Natural killer cell treated with Interleukin-12 subunit alpha and Interleukin-12 subunit beta and Interleukin-15 and Interleukin-18, amount 100 ng/mL, for 72 hours (primary cell): Measurements from ENCODE around the gene GINS2. TPM values are rescaled to one million over a fixed set of nuclear protein-coding genes. Genes with fewer than 3 reads are reported as not detected.

Source experiments
- ATAC-seq, 2 donors: fragments of 150-1000 bp; cut with Tn5 transposase in 1 of 2; sonication (Bioruptor Pico), chemical (Tn5 transposase) in 1 of 2; 2 replicates each; pipeline ENCODE4 v1.10.0; 2021
- DNase-seq: peaks from one replicate; pipeline ENCODE4 v3.0.0; 2022; ENCODE audit warnings: low spot score
- H3K27ac Mint-ChIP-seq, 2 donors: 1 replicate in 1 of 2; 2 replicates in 1 of 2; pipeline ENCODE4 v1.8.0; 2022; ENCODE audit warnings: mixed read lengths in 2 of 2, mild to moderate bottlenecking in 1 of 2, moderate library complexity in 1 of 2
- H3K27me3 Mint-ChIP-seq, 2 donors: 1 replicate in 1 of 2; 2 replicates in 1 of 2; pipeline ENCODE4 v1.8.0; 2022; ENCODE audit warnings: mixed read lengths in 2 of 2
- H3K36me3 Mint-ChIP-seq: one replicate; pipeline ENCODE4 v1.8.0; 2022; ENCODE audit warnings: mixed read lengths
- H3K4me1 Mint-ChIP-seq, 2 donors: 1 replicate in 1 of 2; 2 replicates in 1 of 2; pipeline ENCODE4 v1.8.0; 2022; ENCODE audit warnings: low read depth in 2 of 2, mixed read lengths in 2 of 2, mild to moderate bottlenecking in 1 of 2
- H3K4me3 Mint-ChIP-seq: one replicate; pipeline ENCODE4 v1.8.0; 2022; ENCODE audit warnings: mixed read lengths
- H3K9me3 Mint-ChIP-seq: 2 replicates; pipeline ENCODE4 v1.8.0; 2022; ENCODE audit warnings: mixed read lengths
- total RNA-seq, 2 donors: library from RNA; stranded (reverse); gene quantifications; one replicate each; pipeline ENCODE4 v1.2.3, GENCODE V29; 2022

Gene GINS2
- total RNA-seq, 2 donors from 2014 or later = 34.3 to 69.5 TPM

GRCh38 chr16:85637061-85637807, 51.5 kb downstream of the GINS2 start:
- ATAC-seq (no peak), DNase-seq (no peak)
- Mint-ChIP-seq H3K4me1 (peaks cover 4 to 10% of the 10 kb centered on the region in 2 donors), H3K9me3 (no peaks in the 10 kb centered on the region), H3K27me3 (no peaks in the 10 kb centered on the region), H3K4me3 (no peak overlapping the region), H3K27ac (no peak overlapping the region), H3K36me3 (no peaks in the 10 kb centered on the region)

- H3K9me3 Mint-ChIP-seq = no peaks in the 10 kb centered on the region
- H3K4me1 Mint-ChIP-seq = peaks cover 4 to 10% of the 10 kb centered on the region in 2 donors
- no peak overlapping the region for H3K4me3 Mint-ChIP-seq
- H3K27me3 Mint-ChIP-seq = no peaks in the 10 kb centered on the region
- H3K27ac Mint-ChIP-seq = no peak overlapping the region
- H3K36me3 Mint-ChIP-seq = no peaks in the 10 kb centered on the region
- no peak for DNase-seq
- no peak for ATAC-seq
Measured at GRCh38 chr16:85636234-85636812, 52.4 kb downstream of the GINS2 start.

- no peak for DNase-seq
- peaks cover 0 to 7% of the 10 kb centered on the region in 2 donors for H3K4me1 Mint-ChIP-seq
- H3K9me3 Mint-ChIP-seq = no peaks in the 10 kb centered on the region
- no peak overlapping the region for H3K27ac Mint-ChIP-seq
- no peak overlapping the region for H3K4me3 Mint-ChIP-seq
- ATAC-seq = no peak
- no peaks in the 10 kb centered on the region for H3K27me3 Mint-ChIP-seq
- H3K36me3 Mint-ChIP-seq = no peaks in the 10 kb centered on the region
Measured at GRCh38 chr16:85635545-85636140, 53.1 kb downstream of the GINS2 start.

DNA sequence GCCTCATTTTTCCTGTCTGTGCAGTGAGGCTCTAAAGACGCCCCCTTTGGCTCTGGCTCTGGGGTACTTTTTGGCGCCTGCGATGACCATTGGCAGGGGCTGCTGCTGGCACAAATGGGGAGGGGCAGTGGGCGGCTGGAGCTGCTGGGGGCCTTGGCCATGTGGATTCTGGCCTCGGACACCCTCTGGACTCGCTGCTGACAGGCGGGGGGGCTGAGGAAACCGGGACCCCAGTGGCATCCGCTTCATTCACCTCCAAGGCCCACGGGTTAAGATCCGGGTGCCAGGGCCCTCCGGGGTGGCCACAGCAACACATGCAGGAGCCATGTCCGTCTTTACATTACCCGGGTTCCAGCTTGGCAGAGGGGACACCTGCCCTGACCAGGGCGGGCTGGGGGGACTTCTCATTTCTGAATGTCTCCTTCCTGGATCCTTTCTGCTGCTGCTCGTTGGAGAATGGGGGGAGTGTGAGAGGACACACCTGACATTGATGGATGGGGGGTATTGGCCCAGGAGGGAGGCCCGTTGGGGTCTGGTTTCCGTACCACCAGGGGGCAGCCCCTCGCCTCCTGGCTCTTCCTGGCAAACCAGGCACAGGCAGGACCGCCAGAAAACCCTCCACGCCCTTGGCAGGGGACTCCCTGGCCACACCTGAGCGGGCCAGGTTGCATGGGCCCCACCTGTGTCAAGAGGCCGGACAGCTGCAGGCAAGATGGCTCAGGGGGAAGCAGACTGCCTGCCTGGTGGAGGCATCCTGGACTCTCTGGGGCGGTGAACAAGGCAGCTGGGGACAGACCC, 53.8 kb downstream of the GINS2 start:
- Mint-ChIP-seq H3K27ac (no peak overlapping the region), H3K4me3 (no peak overlapping the region), H3K4me1 (peaks cover 0 to 13% of the 10 kb centered on the region in 2 donors), H3K9me3 (no peaks in the 10 kb centered on the region), H3K27me3 (no peaks in the 10 kb centered on the region), H3K36me3 (no peaks in the 10 kb centered on the region)
- ATAC-seq (no peak), DNase-seq (no peak)

GRCh38 chr16:85633888-85634287, 54.9 kb downstream of the GINS2 start:
- ATAC-seq (no peak), DNase-seq (no peak)
- Mint-ChIP-seq H3K27ac (no peak overlapping the region), H3K36me3 (no peaks in the 10 kb centered on the region), H3K4me3 (no peak overlapping the region), H3K4me1 (peaks cover 8 to 16% of the 10 kb centered on the region in 2 donors), H3K27me3 (no peaks in the 10 kb centered on the region), H3K9me3 (peaks cover 3% of the 10 kb centered on the region)

DNA sequence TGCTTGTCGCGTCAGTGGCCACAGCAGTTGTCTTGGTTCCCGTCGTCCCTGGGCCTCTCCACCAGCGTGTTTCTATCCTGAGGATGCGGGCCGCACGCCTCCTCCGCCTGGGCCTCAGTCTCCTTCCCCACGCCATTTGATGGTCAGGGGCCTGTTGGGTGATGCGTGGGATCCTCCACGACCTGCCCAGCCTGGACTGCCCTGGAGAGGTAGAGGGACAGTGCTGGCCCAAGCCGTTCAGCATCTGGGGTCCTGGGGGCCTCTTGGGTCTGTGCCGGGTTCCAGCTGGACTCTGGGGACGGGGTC, 55.4 kb downstream of the GINS2 start:
- no peak for DNase-seq
- no peak overlapping the region for H3K4me3 Mint-ChIP-seq
- no peak overlapping the region for H3K27ac Mint-ChIP-seq
- H3K4me1 Mint-ChIP-seq = peaks cover 11 to 21% of the 10 kb centered on the region in 2 donors
- no peak for ATAC-seq
- H3K36me3 Mint-ChIP-seq = no peaks in the 10 kb centered on the region
- H3K27me3 Mint-ChIP-seq = no peaks in the 10 kb centered on the region
- H3K9me3 Mint-ChIP-seq = peaks cover 3% of the 10 kb centered on the region

DNA sequence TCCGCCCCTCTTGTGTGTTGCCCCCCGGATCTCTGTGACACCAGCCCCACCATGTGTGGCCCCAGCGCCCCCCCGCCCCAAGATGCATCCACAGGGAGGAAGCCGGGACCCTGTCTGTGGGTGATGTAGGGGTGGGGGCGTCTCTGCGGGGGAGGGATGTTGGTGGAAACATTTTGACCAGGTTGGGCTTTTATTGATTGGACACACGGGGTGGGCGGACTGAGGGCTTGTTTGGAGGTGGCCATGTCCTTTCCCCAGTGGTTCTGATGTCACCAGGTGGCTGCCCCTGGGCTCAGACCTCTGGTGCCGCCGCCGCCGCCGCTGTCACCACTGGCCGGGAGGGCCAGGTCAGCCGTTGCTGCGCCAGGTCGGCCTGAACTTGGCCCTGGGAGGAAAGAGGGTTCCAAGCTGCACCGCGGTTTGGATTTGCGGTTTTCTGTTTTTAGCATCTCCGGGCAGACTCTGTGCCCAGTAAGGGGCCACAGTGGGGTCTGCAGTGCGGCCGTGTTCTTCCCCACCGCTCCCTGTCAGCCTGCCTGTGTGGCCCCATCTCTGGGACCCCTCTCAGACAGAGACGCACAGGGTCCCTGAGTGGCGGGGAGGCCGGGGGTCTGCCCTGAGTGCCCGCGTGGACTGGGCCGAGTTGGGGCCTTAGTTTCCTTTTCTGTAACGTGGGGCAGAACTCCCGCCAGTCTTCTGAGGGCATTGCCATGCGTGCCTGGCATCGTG, 55.9 kb downstream of the GINS2 start:
- H3K4me3 Mint-ChIP-seq = no peak overlapping the region
- peaks cover 11 to 22% of the 10 kb centered on the region in 2 donors for H3K4me1 Mint-ChIP-seq
- no peaks in the 10 kb centered on the region for H3K36me3 Mint-ChIP-seq
- ATAC-seq (no peak), DNase-seq (no peak)
- H3K27me3 Mint-ChIP-seq = no peaks in the 10 kb centered on the region
- H3K27ac Mint-ChIP-seq = no peak overlapping the region
- H3K9me3 Mint-ChIP-seq = peaks cover 3% of the 10 kb centered on the region

- no peak for ATAC-seq
- Mint-ChIP-seq H3K27me3 (no peaks in the 10 kb centered on the region), H3K4me1 (peaks cover 11 to 22% of the 10 kb centered on the region in 2 donors), H3K9me3 (peaks cover 3% of the 10 kb centered on the region), H3K36me3 (no peaks in the 10 kb centered on the region), H3K27ac (no peak overlapping the region), H3K4me3 (no peak overlapping the region)
- no peak for DNase-seq
Measured at GRCh38 chr16:85631802-85632393, 56.9 kb downstream of the GINS2 start.

DNA sequence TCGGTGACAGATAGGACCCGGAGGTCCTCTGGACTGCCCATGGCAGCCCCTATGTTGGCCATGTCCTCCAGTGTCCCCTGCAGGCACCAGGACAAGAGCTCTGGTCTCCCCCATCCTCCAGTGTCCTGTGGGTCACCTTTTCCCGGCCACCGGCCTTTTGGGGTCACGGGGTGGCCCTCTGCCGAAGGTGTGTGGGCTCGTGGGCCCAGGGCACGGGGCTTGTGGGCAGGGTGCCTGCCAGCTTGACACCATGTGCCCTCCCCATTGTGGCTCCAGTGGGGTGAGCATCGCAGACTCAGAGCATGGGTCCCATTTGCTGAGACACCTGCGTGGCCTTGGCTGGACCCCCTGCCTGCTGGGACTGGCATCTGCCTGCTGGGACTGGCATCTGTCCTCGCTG, 57.5 kb downstream of the GINS2 start:
- Mint-ChIP-seq H3K27ac (no peak overlapping the region), H3K27me3 (no peaks in the 10 kb centered on the region), H3K4me1 (peaks cover 16 to 26% of the 10 kb centered on the region in 2 donors), H3K9me3 (peaks cover 3% of the 10 kb centered on the region), H3K4me3 (no peak overlapping the region), H3K36me3 (no peaks in the 10 kb centered on the region)
- no peak for ATAC-seq
- no peak for DNase-seq

DNA sequence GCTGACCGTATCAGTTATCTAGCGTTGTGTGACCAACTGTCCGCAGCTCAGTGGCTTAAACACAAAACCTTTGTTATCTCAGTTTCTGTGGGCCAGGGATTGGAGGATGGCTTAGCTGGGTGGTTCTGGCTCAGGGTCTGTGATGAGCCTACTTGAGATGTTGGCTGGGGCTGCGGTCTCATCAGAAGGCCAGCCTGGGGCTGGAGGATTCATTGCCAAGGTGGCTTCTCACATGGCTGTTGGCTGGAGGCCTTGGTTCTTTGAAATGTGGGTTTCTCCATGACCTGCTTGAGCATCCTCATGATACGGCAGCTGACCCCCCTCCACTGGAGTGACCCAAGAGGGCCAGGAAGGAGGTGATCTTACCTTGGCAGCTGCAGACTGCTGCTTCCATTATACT, 58.9 kb downstream of the GINS2 start:
- Mint-ChIP-seq H3K4me1 (peaks cover 17 to 31% of the 10 kb centered on the region in 2 donors), H3K4me3 (no peak overlapping the region), H3K36me3 (no peaks in the 10 kb centered on the region), H3K27me3 (no peaks in the 10 kb centered on the region), H3K27ac (no peak overlapping the region), H3K9me3 (peaks cover 3% of the 10 kb centered on the region)
- ATAC-seq (no peak), DNase-seq (no peak)

GRCh38 chr16:85629326-85629725, 59.4 kb downstream of the GINS2 start:
- Mint-ChIP-seq H3K4me3 (no peak overlapping the region), H3K4me1 (peaks cover 17 to 31% of the 10 kb centered on the region in 2 donors), H3K36me3 (no peaks in the 10 kb centered on the region), H3K9me3 (peaks cover 3% of the 10 kb centered on the region), H3K27me3 (no peaks in the 10 kb centered on the region), H3K27ac (no peak overlapping the region)
- ATAC-seq = no peak
- no peak for DNase-seq

GRCh38 chr16:85628645-85629044, 60.1 kb downstream of the GINS2 start:
- H3K4me3 Mint-ChIP-seq = no peak overlapping the region
- DNase-seq = no peak
- ATAC-seq = no peak
- H3K27ac Mint-ChIP-seq = no peak overlapping the region
- H3K36me3 Mint-ChIP-seq = no peaks in the 10 kb centered on the region
- no peaks in the 10 kb centered on the region for H3K27me3 Mint-ChIP-seq
- H3K4me1 Mint-ChIP-seq = peaks cover 17 to 33% of the 10 kb centered on the region in 2 donors
- peaks cover 3% of the 10 kb centered on the region for H3K9me3 Mint-ChIP-seq

GRCh38 chr16:85628265-85628556, 60.5 kb downstream of the GINS2 start:
- Mint-ChIP-seq H3K4me3 (no peak overlapping the region), H3K36me3 (no peaks in the 10 kb centered on the region), H3K27me3 (no peaks in the 10 kb centered on the region), H3K4me1 (peaks cover 17 to 36% of the 10 kb centered on the region in 2 donors), H3K27ac (no peak overlapping the region), H3K9me3 (peaks cover 3% of the 10 kb centered on the region)
- ATAC-seq (no peak), DNase-seq (no peak)
